NCI-H2227 treated with DMSO at 0.1 percent for 48 hours (cell line): ENCODE measurements around the gene TINAG.
"Not testable (repeated sequence)": the region's sequence is repeated elsewhere in the genome, so short reads cannot be mapped to it uniquely, and the experiment has no call there.

Experiments
- DNase-seq: peaks from one replicate; lab custom pipeline; 2025; lab: John Stamatoyannopoulos, UW

Gene TINAG

DNA sequence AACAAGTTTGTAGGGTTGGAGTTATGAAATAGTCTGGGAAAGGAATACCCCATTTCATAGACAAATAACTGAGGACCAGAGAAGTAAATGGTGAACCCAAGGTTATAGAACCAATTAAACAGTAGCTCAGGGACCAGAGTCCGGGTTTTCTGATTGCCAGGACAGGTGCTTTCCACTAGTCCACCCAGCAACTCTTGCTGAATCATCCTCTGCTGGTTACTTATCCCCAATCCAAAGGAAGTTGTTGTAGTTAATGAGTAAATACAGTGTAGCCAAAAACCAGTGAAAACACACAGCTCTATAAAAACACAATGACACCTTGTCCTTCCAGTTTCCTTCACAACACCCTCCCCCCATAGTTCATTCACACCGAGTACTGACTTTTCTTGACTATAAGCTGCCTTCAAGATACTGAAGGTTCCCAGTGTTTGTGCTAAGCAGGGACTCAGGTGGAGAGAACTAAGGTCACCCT lies 766 bp upstream of the TINAG start:
- no peak for DNase-seq

DNA sequence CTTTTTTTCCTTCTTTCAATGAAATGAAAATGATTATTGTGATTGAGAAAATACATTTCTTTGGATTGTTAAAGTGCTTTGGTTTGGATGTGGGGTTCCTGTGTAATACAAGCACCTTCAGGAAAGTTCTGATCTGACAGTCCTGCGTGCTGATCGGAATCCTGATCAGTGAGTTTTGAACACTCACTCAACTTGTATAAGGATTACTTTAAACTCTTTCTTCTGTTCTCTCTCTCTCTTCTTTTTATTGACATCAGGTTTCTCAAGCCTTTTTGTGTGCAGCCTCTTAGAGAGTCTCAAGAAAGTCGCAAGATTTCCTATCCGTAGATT lies 710 bp downstream of the TINAG start:
- DNase-seq, result no peak

DNA sequence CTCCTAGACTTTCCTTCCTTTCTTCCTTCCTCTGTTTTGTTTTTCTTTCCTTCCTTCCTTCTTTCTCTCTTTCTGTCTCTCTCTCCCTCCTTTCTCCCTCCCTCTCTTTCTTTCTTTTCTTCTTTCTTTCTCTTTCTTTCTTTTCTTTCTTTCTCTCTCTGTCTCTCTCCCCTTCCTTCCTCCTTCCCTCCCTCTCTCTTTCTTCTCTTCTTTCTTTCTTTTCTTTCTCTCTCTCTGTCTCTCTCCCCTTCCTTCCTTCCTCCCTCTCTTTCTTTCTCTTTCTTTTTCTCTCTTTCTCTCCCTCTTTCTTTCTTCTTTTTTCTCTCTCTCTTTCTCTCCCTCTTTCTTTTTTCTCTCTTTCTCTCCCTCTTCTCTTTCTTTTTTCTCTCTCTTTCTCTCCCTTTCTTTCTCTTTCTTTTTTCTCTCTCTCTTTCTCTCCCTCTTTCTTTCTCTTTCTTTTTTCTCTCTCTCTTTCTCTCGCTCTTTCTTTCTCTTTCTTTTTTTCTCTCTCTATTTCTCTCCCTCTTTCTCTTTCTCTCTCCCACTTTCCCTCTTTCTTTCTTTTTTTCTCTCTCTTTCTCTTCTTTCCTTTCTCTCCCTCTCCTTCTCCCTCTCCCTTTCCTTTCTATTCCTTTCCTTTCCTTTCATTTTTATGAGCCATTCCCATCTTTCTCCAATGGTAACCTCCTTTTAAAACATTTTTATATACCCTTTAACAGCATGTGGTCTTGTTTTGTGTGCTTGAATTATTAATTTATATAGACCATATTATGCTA lies 2.3 kb downstream of the TINAG start:
- DNase-seq, result no peak

DNA sequence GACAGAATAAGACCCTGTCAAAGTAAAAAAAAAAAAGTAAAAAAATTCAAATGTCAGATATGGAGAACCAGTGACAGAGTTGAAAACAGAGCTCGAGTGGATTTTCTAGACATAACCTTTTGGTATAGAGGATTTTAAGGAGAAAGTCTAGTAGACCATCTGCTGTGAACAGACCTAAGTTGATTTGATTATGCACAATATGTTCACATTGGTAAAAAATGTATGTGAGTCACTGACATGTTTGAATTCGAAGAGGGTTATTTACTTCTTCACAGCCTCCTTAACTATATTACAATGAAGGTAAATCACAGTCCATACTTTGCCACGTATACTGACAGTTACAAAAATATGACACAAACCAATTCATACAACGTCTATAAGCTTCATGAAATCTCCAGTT lies 7.4 kb downstream of the TINAG start:
- no peak for DNase-seq

DNA sequence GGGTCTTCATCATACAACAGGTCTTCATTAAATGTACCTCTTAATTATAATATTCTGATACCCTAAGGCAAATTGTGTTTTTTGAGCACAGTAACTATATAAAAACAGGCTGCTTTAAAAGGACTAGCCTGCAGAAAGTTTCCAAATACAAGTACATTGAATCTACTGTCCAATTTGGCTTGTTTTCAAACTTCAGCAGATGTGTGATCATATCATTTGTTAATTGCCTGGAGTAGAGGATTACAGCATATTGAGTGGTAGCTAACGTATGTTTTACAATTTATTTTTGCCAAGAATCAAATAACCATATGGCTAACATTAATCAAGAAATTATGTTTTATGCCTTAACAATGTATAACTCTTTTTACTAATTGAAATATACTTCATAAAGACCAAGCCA lies 12.6 kb downstream of the TINAG start:
- DNase-seq, result no peak

DNA sequence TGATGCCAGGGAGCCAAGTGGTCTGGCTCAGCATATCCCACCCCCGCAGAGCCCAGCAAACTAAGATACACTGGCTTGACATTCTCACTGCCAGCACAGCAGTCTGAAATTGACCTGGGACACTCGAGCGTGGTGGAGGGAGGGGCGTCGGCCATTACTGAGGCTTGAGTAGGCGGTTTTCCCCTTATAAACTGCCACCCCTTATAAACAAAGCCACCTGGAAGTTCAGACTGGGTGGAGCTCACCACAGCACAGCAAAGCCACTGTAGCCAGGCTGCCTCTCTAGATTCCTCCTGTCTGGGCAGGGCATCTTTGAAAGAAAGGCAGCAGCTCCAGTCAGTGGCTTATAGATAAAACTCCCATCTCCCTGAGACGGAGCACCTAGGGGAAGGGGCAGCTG lies 19.4 kb downstream of the TINAG start:
- DNase-seq, result no peak

DNA sequence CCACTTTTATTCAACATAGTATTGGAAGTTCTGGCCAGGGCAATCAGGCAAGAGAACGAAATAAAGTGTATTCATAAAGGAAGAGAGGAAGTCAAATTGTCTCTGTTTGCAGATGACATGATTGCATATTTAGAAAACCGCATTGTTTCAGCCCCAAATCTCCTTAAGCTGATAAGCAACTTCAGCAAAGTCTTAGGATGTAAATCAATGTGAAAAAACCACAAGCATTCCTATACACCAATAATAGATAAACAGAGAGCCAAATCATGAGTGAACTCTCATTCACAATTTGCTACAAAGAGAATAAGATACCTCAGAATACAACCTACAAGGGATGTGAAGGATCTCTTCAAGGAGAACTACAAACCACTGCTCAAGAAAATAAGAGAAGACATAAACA lies 23.3 kb downstream of the TINAG start:
- not testable (repeated sequence) for DNase-seq

DNA sequence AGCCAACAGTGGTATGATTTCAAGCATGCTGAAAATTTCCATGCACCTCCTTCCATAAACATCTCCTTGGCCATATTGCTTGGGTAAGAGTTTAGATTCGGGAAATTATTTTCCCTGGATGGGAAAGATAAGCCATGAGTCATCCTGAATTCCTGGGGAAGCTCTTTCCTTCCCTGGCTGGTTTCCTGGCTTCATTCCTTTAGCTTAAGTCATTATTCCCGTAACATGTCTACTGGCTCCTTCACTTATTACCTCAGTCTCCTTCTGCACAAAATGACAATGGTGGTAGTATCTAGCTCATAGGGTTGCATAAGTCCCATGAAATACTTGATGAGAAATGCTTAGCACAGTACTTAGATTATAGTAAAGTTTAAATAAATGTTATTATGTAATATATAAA lies 27.6 kb downstream of the TINAG start:
- no peak for DNase-seq

DNA sequence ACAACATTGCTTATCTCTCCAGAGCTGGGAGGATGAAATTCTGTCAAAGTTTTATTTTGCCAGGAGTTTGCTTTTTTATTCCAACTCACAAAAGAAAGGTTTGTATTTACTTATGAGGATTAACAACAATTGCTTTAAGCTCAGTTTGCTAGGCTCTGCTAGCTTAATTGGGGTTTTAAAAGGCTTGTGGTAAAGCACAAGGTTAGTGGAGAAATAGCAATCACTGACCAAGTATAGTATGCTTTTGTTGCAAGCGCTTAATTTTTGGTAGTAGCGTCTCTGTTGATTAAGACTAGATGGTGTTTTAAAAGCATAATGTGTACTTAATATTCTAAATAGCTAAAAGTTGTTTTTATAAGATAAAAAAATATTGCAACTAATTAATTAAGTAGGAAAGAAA lies 45.7 kb downstream of the TINAG start:
- DNase-seq, result no peak

DNA sequence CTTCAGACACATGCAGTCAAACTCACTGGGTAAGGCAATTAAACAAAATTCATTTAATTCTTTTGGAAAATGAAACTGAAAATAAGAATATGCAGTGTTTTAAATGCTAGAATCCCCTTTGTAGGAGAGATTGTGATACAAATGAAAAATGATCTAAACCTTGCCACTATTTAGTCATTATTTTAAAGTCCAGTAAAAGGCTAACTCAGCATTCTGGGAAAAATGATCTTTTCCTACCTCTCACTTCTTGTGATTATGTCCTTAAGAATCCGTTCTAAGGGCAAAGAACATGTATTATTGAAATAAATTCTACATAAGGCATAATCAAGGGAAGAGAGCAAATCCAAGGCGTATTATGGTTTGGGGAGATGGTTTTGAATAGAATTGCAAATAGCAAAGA lies 46.4 kb downstream of the TINAG start:
- DNase-seq, result no peak

DNA sequence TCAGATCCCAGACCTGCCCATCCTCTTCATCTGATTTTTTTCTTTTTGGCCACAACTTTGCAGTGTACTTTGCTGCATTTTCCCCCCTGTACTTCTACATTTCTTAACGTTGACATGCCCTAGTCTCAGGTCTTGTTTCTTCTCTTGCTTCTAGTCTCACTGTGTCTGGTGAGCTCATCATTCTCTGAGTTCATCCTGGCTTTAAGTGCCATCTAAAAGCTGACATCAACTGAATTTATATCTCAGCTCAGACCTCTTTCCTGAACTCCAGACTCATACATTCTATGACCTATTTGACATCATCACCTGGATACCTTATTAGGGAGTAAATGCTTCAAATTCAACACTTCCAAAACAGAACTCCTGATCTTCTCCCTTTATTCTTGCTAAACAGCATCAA lies 48.9 kb downstream of the TINAG start:
- DNase-seq, result no peak

DNA sequence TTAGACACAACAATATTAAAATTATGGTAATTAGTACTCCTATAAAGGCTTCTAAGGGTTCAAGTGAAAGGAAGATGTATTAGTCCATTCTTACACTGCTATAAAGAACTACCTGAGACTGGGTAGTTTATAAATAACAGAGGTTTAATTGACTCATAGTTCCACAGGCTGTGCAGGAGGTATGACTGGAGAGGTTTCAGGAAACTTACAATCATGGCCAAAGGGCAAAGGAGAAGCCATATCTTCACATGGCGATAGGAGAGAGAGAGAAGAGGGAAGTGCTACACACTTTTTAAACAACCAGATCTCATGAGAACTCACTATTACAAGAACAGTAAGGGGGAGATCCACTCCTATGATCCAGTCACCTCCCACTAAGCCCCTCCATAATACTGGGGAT lies 52.9 kb downstream of the TINAG start:
- no peak for DNase-seq

DNA sequence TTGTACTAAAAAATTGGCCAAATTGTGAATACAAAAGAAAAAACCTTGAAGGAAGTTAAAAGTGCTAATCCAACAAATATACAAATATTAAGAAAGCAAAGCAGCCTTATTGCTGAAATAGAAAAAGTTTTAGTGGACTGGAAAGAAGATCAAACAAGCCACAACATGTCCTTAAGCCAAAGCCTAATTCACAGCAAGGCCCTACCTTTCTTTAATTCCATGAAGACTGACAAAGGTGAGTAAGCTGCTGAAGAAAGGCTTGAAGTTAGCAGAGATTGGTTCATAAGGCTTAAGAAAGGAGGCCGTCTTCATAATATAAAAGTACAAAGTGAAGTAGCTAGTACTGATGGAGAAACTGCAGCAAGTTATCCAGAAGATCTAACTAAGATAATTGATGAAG lies 53.5 kb downstream of the TINAG start:
- no peak for DNase-seq

DNA sequence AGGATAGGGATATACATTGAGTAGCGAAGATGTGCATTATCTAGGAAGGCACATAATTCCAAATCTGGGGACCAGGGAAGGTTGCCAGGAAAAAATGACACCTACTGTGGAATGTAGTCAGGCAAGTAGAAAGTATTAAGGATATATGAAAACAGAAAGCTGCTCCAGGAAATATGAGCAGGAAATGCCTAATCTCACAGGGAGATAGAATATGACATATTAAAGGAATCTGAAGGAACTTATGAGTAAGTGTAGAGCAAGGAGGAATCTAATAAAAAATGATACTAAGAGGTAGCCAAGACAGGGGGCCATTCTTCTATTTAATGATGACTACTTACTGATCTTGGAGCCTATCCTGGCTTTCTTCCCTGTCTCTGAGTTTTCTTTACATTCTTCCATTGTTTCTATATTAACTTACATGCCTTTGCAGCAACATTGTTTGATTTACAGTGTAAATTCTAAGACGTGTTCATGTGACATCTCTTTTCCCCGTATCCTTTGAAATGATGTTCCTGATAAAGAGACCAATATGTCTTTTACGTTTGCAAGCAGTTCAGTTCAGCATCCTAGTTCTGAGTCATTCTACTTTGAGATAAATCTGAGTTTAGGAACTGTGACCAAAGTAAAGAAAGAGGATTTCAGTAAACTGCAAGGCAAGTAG lies 58.6 kb downstream of the TINAG start:
- DNase-seq, result no peak

DNA sequence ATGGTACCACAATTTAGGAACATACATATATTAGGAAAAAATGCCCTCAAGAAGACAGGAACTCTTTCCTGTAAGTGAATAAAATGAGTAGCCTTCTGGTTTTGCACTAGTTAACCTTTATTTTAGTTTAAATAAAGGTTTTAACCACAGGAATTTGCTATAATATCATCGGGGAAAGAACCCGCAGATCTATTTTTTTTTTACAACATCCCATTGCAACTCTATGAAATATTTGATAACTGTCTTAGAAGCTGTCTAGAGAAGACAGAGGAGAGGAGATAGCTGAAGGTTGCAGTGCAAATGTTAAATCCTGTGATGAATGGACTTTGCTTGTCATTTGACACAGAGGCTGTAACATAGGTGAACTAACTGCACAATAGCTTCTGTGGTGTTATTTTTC lies 69.5 kb downstream of the TINAG start:
- no peak for DNase-seq

DNA sequence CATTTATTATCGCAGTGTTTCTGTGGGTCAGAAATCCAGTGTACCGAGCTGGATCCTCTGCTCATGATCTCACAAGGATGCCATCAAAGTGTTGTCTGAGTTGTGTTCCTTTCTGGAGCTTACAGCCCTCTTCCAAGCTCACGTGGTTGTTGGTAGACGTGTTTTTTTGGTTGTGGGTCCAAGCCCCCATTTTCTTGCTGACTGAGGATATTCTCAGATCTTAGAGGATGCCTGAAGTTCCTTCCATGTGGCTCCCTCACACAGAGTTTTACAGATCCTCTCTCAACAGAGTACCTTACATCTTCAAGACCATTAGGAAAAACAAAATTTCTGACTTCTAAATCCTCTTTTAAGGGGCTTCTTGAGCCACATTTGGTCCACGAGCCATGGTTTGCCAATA lies 78.1 kb downstream of the TINAG start:
- no peak for DNase-seq

DNA sequence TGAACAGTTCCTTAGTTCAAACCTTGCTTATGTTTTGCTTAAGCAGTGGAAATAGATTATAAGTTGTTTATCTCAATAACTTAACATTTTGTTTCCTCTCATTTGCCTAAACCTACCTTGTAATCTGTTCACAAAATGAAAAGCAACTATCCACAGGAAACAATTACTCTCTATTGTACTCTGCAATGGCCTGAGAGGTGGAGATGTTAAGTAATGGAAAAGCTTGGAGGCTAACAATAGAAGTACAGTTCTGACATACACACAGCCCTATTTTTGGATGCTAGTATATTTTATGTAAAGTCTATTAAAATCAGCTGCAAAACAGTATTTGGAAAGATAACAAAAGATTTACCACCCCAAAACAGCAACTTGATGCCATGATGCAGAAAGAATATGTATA lies 82.1 kb downstream of the TINAG start:
- no peak for DNase-seq

DNA sequence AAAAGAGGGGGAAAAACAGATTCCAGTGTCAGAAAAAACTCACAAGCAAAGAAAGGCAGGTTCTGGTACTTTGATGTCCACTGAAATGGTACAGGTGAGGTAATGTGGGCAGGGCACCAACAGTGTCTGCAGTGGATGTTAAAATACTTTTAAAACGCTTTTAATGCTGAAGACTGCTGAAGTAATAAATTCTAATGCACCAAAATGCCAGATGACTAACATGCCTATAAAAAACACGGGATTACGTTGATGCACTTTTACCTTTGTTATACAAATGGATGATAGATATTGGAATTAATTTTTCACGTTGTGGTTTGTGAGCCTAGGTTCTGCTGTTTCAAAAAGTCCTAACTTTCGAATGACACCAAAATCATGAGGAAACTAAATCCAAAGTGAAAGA lies 83.3 kb downstream of the TINAG start:
- no peak for DNase-seq

DNA sequence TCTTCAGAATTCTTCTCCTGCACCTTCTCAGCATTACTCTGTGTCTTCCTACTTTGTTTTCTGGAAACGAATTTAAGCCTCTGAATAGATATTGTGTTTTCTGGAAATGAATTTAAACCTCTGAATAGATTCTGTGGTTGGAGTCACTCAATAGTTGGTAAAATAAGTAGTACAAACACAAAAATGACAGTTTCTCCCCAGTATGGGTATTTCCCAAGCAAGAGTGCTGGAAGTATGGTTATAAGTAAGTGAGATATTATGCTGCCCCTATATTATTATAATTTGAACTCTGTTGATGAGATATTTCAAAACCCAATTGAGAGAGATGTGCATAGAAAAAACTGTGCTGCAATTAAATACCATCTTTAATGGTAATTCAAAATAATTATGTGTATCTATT lies 94.9 kb downstream of the TINAG start:
- no peak for DNase-seq

DNA sequence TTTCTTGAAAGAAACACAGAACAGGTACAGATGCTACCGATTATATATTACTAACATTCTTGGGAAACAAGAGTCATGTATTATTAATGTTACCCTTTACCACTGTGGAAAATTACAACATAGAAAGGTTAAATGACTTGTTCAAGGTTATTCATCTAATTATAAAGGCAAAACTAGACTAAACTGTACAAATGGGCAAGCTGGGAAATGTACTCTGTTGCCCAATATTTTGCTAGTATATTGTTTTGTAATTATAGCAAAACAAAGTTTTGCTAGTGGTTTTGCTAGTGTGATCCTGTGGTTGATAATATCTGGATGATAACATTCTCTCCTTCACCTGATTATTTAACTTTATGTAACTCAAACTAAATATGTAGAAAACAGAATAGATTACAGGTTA lies 96.5 kb downstream of the TINAG start:
- DNase-seq, result no peak

DNA sequence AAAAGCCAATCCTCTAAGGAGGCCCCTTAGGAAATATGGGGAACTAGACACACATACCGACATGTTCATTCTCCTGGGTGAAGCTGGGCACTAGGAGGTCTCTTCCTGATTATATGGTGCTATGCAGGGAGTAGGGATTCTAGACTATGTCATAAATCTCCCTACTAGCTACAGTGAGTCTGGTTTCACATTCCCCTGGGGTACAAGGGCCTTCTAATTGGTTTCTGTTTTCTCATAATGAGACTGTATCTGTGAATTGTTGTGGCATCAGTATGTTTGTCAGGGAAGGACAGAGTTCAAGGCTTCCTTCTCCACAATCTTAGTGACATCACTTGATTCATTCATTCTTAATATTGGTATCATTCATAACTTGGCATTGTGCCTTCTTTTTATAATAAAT lies 103.5 kb downstream of the TINAG start:
- DNase-seq, result no peak

DNA sequence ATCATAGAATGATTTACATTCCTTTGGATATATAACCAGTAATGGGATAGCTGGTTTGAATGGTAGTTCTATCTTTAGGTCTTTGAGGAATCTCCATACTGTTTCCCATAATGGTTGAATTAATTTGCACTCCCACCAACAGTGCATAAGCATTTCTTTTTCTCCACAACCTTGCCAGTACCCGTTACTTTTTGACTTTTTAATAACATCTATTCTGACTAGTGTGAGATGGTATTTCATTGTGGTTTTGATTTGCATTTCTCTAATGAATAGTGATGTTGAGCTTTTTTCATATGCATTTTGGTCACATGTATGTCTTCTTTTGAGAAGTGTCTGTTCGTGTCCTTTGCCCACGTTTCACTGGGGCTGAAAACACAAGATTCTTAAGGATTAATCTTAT lies 107.3 kb downstream of the TINAG start:
- DNase-seq, result no peak

DNA sequence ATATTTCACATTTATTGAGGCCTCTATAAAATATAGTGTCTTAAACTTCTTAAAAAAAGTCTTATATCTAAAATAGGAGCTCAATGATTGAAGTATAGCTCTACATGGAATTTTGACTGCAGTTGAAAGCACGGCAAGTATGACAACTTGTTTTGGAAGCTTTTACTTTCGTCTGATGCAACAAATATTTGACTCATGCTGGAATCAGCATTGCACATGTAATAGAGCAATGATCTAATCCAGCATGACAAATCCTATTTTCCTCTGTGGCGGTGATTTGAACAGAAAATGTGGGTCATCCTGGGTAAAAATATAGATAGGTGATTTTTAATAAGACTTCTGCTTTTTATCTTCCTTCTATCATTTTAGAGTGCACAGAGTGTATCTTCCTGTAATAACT lies 111.6 kb downstream of the TINAG start:
- DNase-seq, result no peak

DNA sequence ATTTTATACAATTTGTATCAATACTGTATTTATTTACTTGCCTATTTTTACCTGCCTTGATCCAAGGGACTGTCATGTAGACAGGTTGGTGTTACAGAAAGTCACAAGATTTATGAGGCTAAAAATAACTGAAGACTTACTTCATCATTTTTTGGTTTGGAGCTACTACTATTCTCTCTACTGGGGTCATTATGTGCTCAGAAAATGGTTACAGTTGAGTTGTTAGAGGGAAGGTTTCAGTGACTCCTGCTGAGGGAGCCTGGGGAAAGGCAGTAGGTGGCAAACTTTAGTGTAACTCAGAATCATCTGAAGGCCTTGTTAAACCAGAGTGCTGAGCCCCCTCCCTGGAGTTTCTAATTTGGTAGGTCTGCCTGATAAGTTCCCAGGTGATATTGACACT lies 118.8 kb downstream of the TINAG start:
- DNase-seq, result no peak
